Osteocyte (in vitro differentiated cells): ENCODE results near the gene NASP. TPM values are rescaled to one million over a fixed set of nuclear protein-coding genes. Genes with fewer than 3 reads are reported as not detected.
"Not testable (repeated sequence)": the region's sequence is repeated elsewhere in the genome, so short reads cannot be mapped to it uniquely, and the experiment has no call there.

Source experiments
- DNase-seq: peaks from one replicate; pipeline ENCODE4 v3.0.0; 2021; ENCODE audit warnings: mixed read lengths; ENCODE audit not compliant: unreplicated experiment; ENCODE audit errors: extremely low spot score
- H3K27ac Mint-ChIP-seq: one replicate; pipeline ENCODE4 v1.8.0; 2021; ENCODE audit warnings: mild to moderate bottlenecking, mixed read lengths; ENCODE audit not compliant: unreplicated experiment
- H3K27me3 Mint-ChIP-seq: one replicate; pipeline ENCODE4 v1.8.0; 2021; ENCODE audit warnings: mixed read lengths; ENCODE audit not compliant: unreplicated experiment
- H3K36me3 Mint-ChIP-seq: one replicate; pipeline ENCODE4 v1.8.0; 2021; ENCODE audit warnings: mixed read lengths; ENCODE audit not compliant: unreplicated experiment
- H3K4me1 Mint-ChIP-seq: one replicate; pipeline ENCODE4 v1.8.0; 2021; ENCODE audit warnings: mixed read lengths; ENCODE audit not compliant: unreplicated experiment
- H3K4me3 Mint-ChIP-seq: one replicate; pipeline ENCODE4 v1.8.0; 2021; ENCODE audit warnings: mild to moderate bottlenecking, moderate library complexity, mixed read lengths; ENCODE audit not compliant: unreplicated experiment
- H3K9me3 Mint-ChIP-seq: one replicate; pipeline ENCODE4 v1.8.0; 2021; ENCODE audit warnings: mixed read lengths; ENCODE audit not compliant: unreplicated experiment
- CTCF ChIP-seq: fragments of 200-600 bp; sonication (generic); IDR thresholded peaks from 2 replicates; pipeline ENCODE4 v1.5.0; 2021; ENCODE audit warnings: antibody characterized with exemption, mild to moderate bottlenecking, moderate library complexity
- total RNA-seq: library from RNA; stranded (reverse); gene quantifications from 2 replicates; pipeline ENCODE4 v1.2.1, GENCODE V29; 2021

Gene NASP
- total RNA-seq, 1 donor from 2014 or later: 72.5 TPM

- H3K9me3 Mint-ChIP-seq: no peaks in the 10 kb centered on the region
- no peak for DNase-seq
- no peak overlapping the region for H3K4me3 Mint-ChIP-seq
- H3K27me3 Mint-ChIP-seq: no peaks in the 10 kb centered on the region
- peaks cover 6% of the 10 kb centered on the region for H3K36me3 Mint-ChIP-seq
- TF ChIP-seq CTCF: no peak
- H3K27ac Mint-ChIP-seq: no peak overlapping the region
- H3K4me1 Mint-ChIP-seq: peaks cover 20% of the 10 kb centered on the region
Observed at GRCh38 chr1:45589861-45590260, 6.0 kb downstream of the NASP start.

GRCh38 chr1:45594412-45594811, 10.6 kb downstream of the NASP start:
- no peak for TF ChIP-seq CTCF
- Mint-ChIP-seq H3K27ac (no peak overlapping the region), H3K9me3 (no peaks in the 10 kb centered on the region), H3K36me3 (peaks cover 21% of the 10 kb centered on the region), H3K4me3 (no peak overlapping the region), H3K4me1 (no peaks in the 10 kb centered on the region), H3K27me3 (no peaks in the 10 kb centered on the region)
- no peak for DNase-seq

GRCh38 chr1:45596765-45597164, 12.9 kb downstream of the NASP start:
- not testable (repeated sequence) for H3K27me3 Mint-ChIP-seq, DNase-seq, H3K4me3 Mint-ChIP-seq, H3K9me3 Mint-ChIP-seq, H3K27ac Mint-ChIP-seq, H3K4me1 Mint-ChIP-seq
- H3K36me3 Mint-ChIP-seq: peaks cover 21% of the 10 kb centered on the region

- H3K9me3 Mint-ChIP-seq: no peaks in the 10 kb centered on the region
- TF ChIP-seq CTCF: no peak
Observed at GRCh38 chr1:45604239-45604638, 20.4 kb downstream of the NASP start.

GRCh38 chr1:45607404-45608074, 23.7 kb downstream of the NASP start:
- H3K27ac Mint-ChIP-seq: no peak overlapping the region
- peaks cover 28% of the 10 kb centered on the region for H3K36me3 Mint-ChIP-seq
- H3K4me3 Mint-ChIP-seq: no peak overlapping the region
- no peak for DNase-seq
- H3K4me1 Mint-ChIP-seq: peaks cover 12% of the 10 kb centered on the region
- no peak for TF ChIP-seq CTCF
- H3K9me3 Mint-ChIP-seq: no peaks in the 10 kb centered on the region
- no peaks in the 10 kb centered on the region for H3K27me3 Mint-ChIP-seq

More at GRCh38 chr1:45604239-45604638, 20.4 kb downstream of the NASP start:
- Mint-ChIP-seq H3K27me3 (no peaks in the 10 kb centered on the region), H3K27ac (no peak overlapping the region), H3K4me3 (no peak overlapping the region), H3K36me3 (peaks cover 30% of the 10 kb centered on the region), H3K4me1 (peaks cover 27% of the 10 kb centered on the region)
- no peak for DNase-seq
